CD1c-positive myeloid dendritic cell (primary cell): ENCODE data around the gene LYZL4.

Experiments used
- DNase-seq: peaks from one replicate; pipeline ENCODE4 v3.0.0-alpha.2; 2016; ENCODE audit errors: extremely low spot score

LYZL4 gene

GRCh38 chr3:42410370-42411131, at the start of gene LYZL4:
TSS of gene LYZL4 (minus strand) at chr3:42410610. CDS start at chr3:42407251, 3,359 bp downstream.
- DNase-seq = no peak

- no peak for DNase-seq
These were observed 48.7 kb upstream of the LYZL4 start for GRCh38 chr3:42459151-42459550.

- DNase-seq = no peak
These were observed 45.8 kb upstream of the LYZL4 start for GRCh38 chr3:42456211-42456610.

GRCh38 chr3:42451546-42452230, 41.3 kb upstream of the LYZL4 start:
- no peak for DNase-seq

GRCh38 chr3:42451116-42451515, 40.7 kb upstream of the LYZL4 start:
- no peak for DNase-seq

GRCh38 chr3:42450567-42450966, 40.2 kb upstream of the LYZL4 start:
- no peak for DNase-seq

GRCh38 chr3:42447481-42447880, 37.1 kb upstream of the LYZL4 start:
- no peak for DNase-seq

GRCh38 chr3:42446111-42447050, 36.0 kb upstream of the LYZL4 start:
- DNase-seq = no peak

GRCh38 chr3:42443819-42444436, 33.5 kb upstream of the LYZL4 start:
- DNase-seq = peak; percentile 83

GRCh38 chr3:42443292-42443691, 32.9 kb upstream of the LYZL4 start:
- no peak for DNase-seq

- no peak for DNase-seq
These were observed 32.2 kb upstream of the LYZL4 start for GRCh38 chr3:42442640-42443039.

GRCh38 chr3:42441791-42442190, 31.4 kb upstream of the LYZL4 start:
- no peak for DNase-seq

GRCh38 chr3:42440924-42441323, 30.5 kb upstream of the LYZL4 start:
- DNase-seq = no peak

- no peak for DNase-seq
These were observed 29.1 kb upstream of the LYZL4 start for GRCh38 chr3:42439261-42440115.

- no peak for DNase-seq
These were observed 28.3 kb upstream of the LYZL4 start for GRCh38 chr3:42438758-42439157.

GRCh38 chr3:42438193-42438592, 27.8 kb upstream of the LYZL4 start:
- no peak for DNase-seq

- DNase-seq = no peak
These were observed 24.5 kb upstream of the LYZL4 start for GRCh38 chr3:42434777-42435380.

- DNase-seq = no peak
These were observed 22.1 kb upstream of the LYZL4 start for GRCh38 chr3:42432485-42432884.

- no peak for DNase-seq
These were observed 20.5 kb upstream of the LYZL4 start for GRCh38 chr3:42430781-42431532.

GRCh38 chr3:42428830-42429229, 18.4 kb upstream of the LYZL4 start:
- no peak for DNase-seq
